HepG2 (cell line): Measurements from ENCODE around the gene POLRMT. TPM values are rescaled to one million over a fixed set of nuclear protein-coding genes. Genes with fewer than 3 reads are reported as not detected.

Source experiments
- ATM ChIP-seq: fragments of 450-650 bp; IDR thresholded peaks from 2 replicates; pipeline ENCODE4 v1.7.1; 2017; ENCODE audit warnings: mild to moderate bottlenecking, borderline replicate concordance
- DPF2 ChIP-seq: sonication (generic); formaldehyde crosslinking; IDR thresholded peaks from 2 replicates; pipeline ENCODE4 v1.4.0; 2020; ENCODE audit warnings: mild to moderate bottlenecking, low read depth, missing genetic modification reagents, borderline replicate concordance
- HDAC6 ChIP-seq: fragments of 200-600 bp; sonication (generic); IDR thresholded peaks from 2 replicates; pipeline ENCODE4 v1.7.0; 2017; ENCODE audit warnings: mild to moderate bottlenecking, antibody characterized with exemption, low read length, low read depth
- HHEX ChIP-seq: IDR thresholded peaks from 2 replicates; pipeline ENCODE4 v1.6.1; 2016; ENCODE audit warnings: control low read depth
- JUN ChIP-seq: sonication (generic); formaldehyde crosslinking; IDR thresholded peaks from 2 replicates; pipeline ENCODE4 v1.4.0; 2020; ENCODE audit warnings: mild to moderate bottlenecking, missing genetic modification reagents
- KLF9 ChIP-seq: IDR thresholded peaks from 2 replicates; pipeline ENCODE4 v1.6.1; 2016; ENCODE audit warnings: low read depth
- NFIB ChIP-seq: sonication (generic); formaldehyde crosslinking; IDR thresholded peaks from 2 replicates; pipeline ENCODE4 v1.9.0; 2021; ENCODE audit warnings: missing genetic modification reagents, mild to moderate bottlenecking, borderline replicate concordance
- SOX5 ChIP-seq: IDR thresholded peaks from 2 replicates; pipeline ENCODE4 v1.6.1; 2016; ENCODE audit warnings: borderline replicate concordance
- SRSF9 ChIP-seq: fragments of 200-400 bp; formaldehyde crosslinking; IDR thresholded peaks from 2 replicates; pipeline ENCODE4 v1.6.1; 2018; ENCODE audit warnings: borderline replicate concordance, mild to moderate bottlenecking, low read depth, low read length; ENCODE audit not compliant: insufficient read depth, poor library complexity, severe bottlenecking
- TBL1XR1 ChIP-seq: fragments of 150-350 bp; IDR thresholded peaks from 2 replicates; pipeline ENCODE4 v1.6.1; 2014; ENCODE audit warnings: borderline replicate concordance, low read length; ENCODE audit not compliant: partially characterized antibody
- U2AF1 ChIP-seq: fragments of 200-400 bp; formaldehyde crosslinking; optimal IDR thresholded peaks from 2 replicates; pipeline ENCODE3; 2017; ENCODE audit warnings: mild to moderate bottlenecking, low read depth, low read length
- YEATS2 ChIP-seq: sonication (generic); formaldehyde crosslinking; IDR thresholded peaks from 2 replicates; pipeline ENCODE4 v1.4.0; 2020; ENCODE audit warnings: missing genetic modification reagents, borderline replicate concordance
- YY1 ChIP-seq: IDR thresholded peaks from 2 replicates; pipeline ENCODE4 v1.6.1; 2011; ENCODE audit warnings: low read length, low read depth, moderate library complexity, mild to moderate bottlenecking; ENCODE audit not compliant: insufficient read depth, insufficient replicate concordance
- ZNF547 ChIP-seq: sonication (generic); formaldehyde crosslinking; IDR thresholded peaks from 2 replicates; pipeline ENCODE4 v1.5.1; 2020; ENCODE audit warnings: mild to moderate bottlenecking, missing genetic modification reagents
- ZNF652 ChIP-seq: IDR thresholded peaks from 2 replicates; pipeline ENCODE4 v1.6.1; 2016; ENCODE audit warnings: low read depth, borderline replicate concordance
- ZNF790 ChIP-seq: sonication (generic); formaldehyde crosslinking; IDR thresholded peaks from 2 replicates; pipeline ENCODE4 v1.8.0; 2022; ENCODE audit warnings: missing genetic modification reagents, mild to moderate bottlenecking, borderline replicate concordance
- polyA plus RNA-seq, 8 experiments: library from polyadenylated mRNA; depleted of rRNA in 3 of 8; stranded (reverse) in 7 of 8; unstranded in 1 of 8; fragments of >200 nt; fragmentation: Illumina TruSeq in 4 of 8; extraction: Trizol in 4 of 8; gene quantifications; 2 replicates each; pipeline versions ENCODE4 v1.2.1 to v1.2.3, GENCODE V29; 2011 to 2016; ENCODE audit warnings: low read depth in 4 of 8, missing spikeins in 1 of 8, mixed read lengths in 1 of 8; ENCODE audit not compliant: insufficient read depth in 1 of 8
- total RNA-seq, 5 experiments: library from RNA; depleted of rRNA; stranded (reverse); fragments of >200 nt; fragmentation: Illumina TruSeq; extraction: Trizol; gene quantifications; 2 replicates each; pipeline ENCODE4 v1.2.3, GENCODE V29; 2016; ENCODE audit warnings: low read depth in 1 of 5
- TF ChIP-seq, protein P1 (sequence below): sonication (generic); formaldehyde crosslinking; IDR thresholded peaks from 2 replicates; pipeline ENCODE4 v1.8.0; 2022; ENCODE audit warnings: missing genetic modification reagents, low read depth, mild to moderate bottlenecking, borderline replicate concordance
- TF ChIP-seq, protein P2 (sequence below): sonication (generic); formaldehyde crosslinking; IDR thresholded peaks from 2 replicates; pipeline ENCODE4 v1.8.1; 2022; ENCODE audit warnings: mild to moderate bottlenecking, missing genetic modification reagents
- TF ChIP-seq, protein P3 (sequence below): IDR thresholded peaks from 2 replicates; pipeline ENCODE4 v1.6.1; 2016; ENCODE audit warnings: missing compliant biosample characterization, missing genetic modification reagents, borderline replicate concordance
- TF ChIP-seq, protein P4 (sequence below): sonication (generic); formaldehyde crosslinking; IDR thresholded peaks from 2 replicates; pipeline ENCODE4 v1.4.0; 2020; ENCODE audit warnings: missing genetic modification reagents, borderline replicate concordance
- TF ChIP-seq, protein P5 (sequence below): IDR thresholded peaks from 2 replicates; pipeline ENCODE4 v1.6.1; 2016; ENCODE audit warnings: low read depth

POLRMT gene
- total and polyA plus RNA-seq, 2 of the 13 experiments (the other 11 are each of a cell fraction or from before 2014, with no cell fraction given): 78.0 to 101 TPM

DNA sequence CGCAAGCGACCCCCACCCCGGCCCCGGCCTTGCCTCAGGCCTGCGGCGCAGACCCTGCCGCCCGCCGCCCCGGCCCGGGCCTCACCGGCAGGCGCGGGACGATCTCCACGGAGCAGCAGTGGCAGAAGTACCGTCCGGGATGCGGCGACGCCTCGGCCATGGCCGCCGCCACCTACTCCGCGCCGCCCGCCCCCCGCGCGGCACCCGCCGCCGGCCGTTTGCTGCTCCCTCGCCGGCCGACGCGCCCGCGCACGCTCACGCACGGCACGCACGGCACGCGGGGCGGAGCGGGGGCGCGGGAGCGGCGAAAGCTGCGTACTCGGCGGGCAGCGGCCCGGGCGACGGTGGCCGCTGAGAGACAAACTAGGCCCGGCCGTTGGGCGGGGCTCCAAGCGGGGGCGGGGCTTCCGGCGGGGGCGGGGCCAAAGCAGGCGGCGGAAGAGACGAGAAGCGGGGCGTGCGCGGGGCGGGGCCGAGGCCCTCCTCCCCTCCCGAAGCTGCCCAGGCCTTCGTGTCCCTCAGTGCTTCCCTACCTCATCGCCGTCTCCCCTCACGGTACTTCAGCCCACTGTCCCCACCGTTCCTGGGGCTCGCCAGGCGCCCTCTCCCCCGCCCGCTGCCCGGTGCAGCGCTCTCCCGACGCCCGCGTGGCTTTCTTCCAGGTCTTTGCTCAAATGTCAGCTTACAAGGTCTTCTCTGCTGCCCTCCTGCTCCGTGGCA, 29.8 kb upstream of the POLRMT start, which contains the start of gene RNF126 (continued):
- no peak for TF ChIP-seq ZNF790 (CRISPR knock-in tag)
- TF ChIP-seq NFIB: no peak
- TF ChIP-seq HHEX (CRISPR knock-in tag): no peak
- TF ChIP-seq SRSF9: no peak
- no peak; the same call in 1 of the 2 replicates for TF ChIP-seq ZNF547
- no peak for TF ChIP-seq U2AF1
- TF ChIP-seq, protein P1, sequence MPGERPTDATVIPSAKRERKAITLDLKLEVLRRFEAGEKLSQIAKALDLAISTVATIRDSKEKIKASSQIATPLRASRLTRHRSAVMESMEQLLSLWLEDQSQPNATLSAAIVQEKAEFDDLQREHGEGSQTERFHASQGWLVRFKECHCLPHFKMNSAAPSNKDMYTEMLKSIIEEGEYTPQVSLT: no peak
- no peak for TF ChIP-seq SOX5 (CRISPR knock-in tag)
- TF ChIP-seq YY1: peak; percentile 87
- TF ChIP-seq ZNF652 (CRISPR knock-in tag): no peak
- TF ChIP-seq, protein P2, sequence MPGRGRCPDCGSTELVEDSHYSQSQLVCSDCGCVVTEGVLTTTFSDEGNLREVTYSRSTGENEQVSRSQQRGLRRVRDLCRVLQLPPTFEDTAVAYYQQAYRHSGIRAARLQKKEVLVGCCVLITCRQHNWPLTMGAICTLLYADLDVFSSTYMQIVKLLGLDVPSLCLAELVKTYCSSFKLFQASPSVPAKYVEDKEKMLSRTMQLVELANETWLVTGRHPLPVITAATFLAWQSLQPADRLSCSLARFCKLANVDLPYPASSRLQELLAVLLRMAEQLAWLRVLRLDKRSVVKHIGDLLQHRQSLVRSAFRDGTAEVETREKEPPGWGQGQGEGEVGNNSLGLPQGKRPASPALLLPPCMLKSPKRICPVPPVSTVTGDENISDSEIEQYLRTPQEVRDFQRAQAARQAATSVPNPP (CRISPR knock-in tag): no peak
- TF ChIP-seq HDAC6: no peak
- TF ChIP-seq, protein P3, sequence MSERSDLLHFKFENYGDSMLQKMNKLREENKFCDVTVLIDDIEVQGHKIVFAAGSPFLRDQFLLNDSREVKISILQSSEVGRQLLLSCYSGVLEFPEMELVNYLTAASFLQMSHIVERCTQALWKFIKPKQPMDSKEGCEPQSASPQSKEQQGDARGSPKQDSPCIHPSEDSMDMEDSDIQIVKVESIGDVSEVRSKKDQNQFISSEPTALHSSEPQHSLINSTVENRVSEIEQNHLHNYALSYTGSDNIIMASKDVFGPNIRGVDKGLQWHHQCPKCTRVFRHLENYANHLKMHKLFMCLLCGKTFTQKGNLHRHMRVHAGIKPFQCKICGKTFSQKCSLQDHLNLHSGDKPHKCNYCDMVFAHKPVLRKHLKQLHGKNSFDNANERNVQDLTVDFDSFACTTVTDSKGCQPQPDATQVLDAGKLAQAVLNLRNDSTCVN (CRISPR knock-in tag): no peak
- no peak for TF ChIP-seq ATM
- TF ChIP-seq JUN (CRISPR knock-in tag): no peak
- peak; percentile 65; the same call in 1 of the 2 replicates for TF ChIP-seq YEATS2
- no peak for TF ChIP-seq DPF2 (CRISPR knock-in tag)
- TF ChIP-seq TBL1XR1: no peak
- TF ChIP-seq, protein P4, sequence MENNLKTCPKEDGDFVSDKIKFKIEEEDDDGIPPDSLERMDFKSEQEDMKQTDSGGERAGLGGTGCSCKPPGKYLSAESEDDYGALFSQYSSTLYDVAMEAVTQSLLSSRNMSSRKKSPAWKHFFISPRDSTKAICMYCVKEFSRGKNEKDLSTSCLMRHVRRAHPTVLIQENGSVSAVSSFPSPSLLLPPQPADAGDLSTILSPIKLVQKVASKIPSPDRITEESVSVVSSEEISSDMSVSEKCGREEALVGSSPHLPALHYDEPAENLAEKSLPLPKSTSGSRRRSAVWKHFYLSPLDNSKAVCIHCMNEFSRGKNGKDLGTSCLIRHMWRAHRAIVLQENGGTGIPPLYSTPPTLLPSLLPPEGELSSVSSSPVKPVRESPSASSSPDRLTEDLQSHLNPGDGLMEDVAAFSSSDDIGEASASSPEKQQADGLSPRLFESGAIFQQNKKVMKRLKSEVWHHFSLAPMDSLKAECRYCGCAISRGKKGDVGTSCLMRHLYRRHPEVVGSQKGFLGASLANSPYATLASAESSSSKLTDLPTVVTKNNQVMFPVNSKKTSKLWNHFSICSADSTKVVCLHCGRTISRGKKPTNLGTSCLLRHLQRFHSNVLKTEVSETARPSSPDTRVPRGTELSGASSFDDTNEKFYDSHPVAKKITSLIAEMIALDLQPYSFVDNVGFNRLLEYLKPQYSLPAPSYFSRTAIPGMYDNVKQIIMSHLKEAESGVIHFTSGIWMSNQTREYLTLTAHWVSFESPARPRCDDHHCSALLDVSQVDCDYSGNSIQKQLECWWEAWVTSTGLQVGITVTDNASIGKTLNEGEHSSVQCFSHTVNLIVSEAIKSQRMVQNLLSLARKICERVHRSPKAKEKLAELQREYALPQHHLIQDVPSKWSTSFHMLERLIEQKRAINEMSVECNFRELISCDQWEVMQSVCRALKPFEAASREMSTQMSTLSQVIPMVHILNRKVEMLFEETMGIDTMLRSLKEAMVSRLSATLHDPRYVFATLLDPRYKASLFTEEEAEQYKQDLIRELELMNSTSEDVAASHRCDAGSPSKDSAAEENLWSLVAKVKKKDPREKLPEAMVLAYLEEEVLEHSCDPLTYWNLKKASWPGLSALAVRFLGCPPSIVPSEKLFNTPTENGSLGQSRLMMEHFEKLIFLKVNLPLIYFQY (CRISPR knock-in tag): no peak
- TF ChIP-seq, protein P5, sequence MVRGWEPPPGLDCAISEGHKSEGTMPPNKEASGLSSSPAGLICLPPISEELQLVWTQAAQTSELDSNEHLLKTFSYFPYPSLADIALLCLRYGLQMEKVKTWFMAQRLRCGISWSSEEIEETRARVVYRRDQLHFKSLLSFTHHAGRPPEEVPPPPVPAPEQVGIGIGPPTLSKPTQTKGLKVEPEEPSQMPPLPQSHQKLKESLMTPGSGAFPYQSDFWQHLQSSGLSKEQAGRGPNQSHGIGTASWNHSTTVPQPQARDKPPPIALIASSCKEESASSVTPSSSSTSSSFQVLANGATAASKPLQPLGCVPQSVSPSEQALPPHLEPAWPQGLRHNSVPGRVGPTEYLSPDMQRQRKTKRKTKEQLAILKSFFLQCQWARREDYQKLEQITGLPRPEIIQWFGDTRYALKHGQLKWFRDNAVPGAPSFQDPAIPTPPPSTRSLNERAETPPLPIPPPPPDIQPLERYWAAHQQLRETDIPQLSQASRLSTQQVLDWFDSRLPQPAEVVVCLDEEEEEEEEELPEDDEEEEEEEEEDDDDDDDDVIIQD (CRISPR knock-in tag): no peak
- no peak for TF ChIP-seq KLF9 (CRISPR knock-in tag)
